Measurements from ENCODE around the gene RIC8B.
"Not testable (repeated sequence)": the region's sequence is repeated elsewhere in the genome, so short reads cannot be mapped to it uniquely, and the experiment has no call there.

RIC8B gene

GRCh38 chr12:106923594-106923993 is 149.1 kb downstream of the RIC8B start:
- DNase-seq (ENCODE audit: low read depth, low spot score); H3K27ac ChIP-seq: not testable (repeated sequence)

DNA sequence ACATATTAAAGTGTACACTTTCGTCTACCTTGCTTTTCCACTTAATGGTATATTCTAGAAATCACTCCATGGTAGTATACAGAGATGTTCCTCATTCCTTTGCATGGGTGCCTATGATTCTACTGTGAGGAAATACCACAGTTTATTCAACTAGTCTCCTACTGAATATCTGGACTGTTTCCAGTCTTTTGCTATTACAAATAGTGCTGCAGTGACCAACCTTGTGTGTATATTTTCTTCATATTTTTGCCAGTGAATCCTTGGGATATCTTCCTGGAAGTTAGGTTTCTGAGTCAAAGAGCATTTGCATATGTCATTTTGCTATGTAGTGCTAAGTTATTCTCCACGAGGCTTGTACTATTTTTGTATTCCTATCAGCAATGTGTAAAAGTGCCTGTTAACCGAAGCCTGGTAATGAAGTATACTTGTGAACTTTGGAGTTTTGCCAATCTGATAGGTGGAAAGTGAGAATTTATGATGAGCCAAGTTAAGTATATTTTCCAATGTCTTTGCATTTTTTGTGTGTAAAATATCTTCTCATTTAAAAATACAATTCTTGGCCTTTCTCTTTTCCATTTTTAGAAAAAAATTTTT is 149.9 kb downstream of the RIC8B start:
- no peak for DNase-seq (ENCODE audit: low read depth, low spot score)

GRCh38 chr12:106926657-106927056 is 152.2 kb downstream of the RIC8B start:
- H3K27ac ChIP-seq, result no peak overlapping the region
- DNase-seq (ENCODE audit: low read depth, low spot score), result no peak

More for the DNA sequence above, 149.9 kb downstream of the RIC8B start:
- H3K27ac ChIP-seq, result no peak overlapping the region

GRCh38 chr12:106934277-106934676 is 159.8 kb downstream of the RIC8B start:
- no peak overlapping the region for H3K27ac ChIP-seq
- DNase-seq (ENCODE audit: low read depth, low spot score), result no peak
